NCI-H1417 treated with DMSO at 0.1 percent for 48 hours (cell line): ENCODE results near the gene ADAM12.
"Not testable (repeated sequence)": the region's sequence is repeated elsewhere in the genome, so short reads cannot be mapped to it uniquely, and the experiment has no call there.

Experiments used
- DNase-seq: peaks from one replicate; lab custom pipeline; 2025; lab: John Stamatoyannopoulos, UW

ADAM12 gene

DNA sequence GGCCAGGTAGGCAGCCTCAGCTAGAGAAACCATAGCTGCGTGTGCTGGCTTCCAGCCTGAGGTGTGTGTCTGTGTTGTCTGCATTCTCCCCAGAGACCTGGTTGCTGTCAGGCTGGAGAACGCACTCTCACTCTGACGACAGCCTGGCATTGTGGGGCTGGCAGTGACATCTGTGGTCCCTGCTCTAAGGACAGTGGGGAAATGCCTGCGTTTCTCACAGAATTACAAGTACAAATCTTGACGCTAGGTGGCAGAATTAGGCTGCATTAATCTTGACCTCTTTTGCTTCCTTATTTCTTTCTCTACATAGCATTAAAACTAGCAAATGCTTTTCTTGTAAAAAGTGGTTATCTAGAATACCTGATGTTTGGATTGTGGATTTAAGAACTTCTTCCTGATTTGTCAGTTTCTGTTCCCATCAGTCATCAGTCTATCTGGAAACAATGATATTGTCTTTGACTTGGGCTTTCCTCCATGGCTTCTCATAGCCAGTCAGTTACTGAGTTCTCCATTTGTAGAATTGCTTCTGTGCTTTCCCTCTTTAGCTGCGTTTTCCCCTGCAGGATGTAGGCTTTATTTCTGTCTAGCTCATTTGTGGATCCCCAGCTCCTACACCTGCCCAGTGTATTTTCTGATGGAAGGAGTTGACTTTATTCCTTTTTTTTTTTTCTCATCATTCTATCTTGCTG, 405.9 kb downstream of the ADAM12 start:
- DNase-seq: no peak

DNA sequence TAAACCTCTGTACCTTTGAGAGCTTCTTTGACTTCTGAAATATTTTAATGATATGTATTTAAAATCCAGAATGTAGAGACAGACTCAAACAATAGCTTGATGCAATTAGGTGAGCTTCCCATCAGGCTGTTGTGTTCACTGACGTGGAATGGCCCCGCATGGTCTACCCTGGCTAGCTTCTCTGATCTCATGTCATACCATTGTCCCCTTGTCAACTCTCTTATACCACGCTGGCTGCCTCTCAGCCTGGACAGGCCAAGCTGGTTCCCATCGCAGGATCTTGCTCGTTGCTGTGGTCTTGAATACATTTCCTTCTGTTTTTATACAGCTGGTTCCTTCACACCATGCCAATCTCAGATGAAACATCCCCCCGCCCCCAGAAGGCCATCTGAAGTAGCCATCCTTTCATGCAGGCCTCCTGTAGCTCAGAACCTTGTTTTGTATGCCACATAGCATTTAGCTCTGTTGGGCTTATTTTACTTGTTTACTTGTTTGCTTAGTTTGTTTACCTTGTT, 407.7 kb downstream of the ADAM12 start:
- no peak for DNase-seq

DNA sequence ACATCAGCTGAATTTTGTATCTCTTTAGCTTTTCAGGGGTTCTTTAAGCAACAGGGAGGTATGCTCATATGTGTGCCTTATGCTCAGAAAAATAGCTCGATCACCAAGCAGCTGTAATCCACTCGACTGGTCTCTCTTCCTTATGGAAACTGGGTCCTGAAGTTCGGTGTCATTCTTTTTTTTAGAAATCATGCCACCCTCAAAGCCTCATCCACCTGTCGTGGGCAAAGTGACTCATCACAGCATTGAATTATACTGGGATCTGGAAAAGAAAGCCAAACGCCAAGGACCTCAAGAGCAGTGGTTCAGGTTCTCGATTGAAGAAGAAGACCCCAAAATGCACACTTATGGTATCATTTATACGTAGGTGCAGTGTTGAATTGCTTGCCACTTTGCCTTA, 408.3 kb downstream of the ADAM12 start:
- DNase-seq: no peak

DNA sequence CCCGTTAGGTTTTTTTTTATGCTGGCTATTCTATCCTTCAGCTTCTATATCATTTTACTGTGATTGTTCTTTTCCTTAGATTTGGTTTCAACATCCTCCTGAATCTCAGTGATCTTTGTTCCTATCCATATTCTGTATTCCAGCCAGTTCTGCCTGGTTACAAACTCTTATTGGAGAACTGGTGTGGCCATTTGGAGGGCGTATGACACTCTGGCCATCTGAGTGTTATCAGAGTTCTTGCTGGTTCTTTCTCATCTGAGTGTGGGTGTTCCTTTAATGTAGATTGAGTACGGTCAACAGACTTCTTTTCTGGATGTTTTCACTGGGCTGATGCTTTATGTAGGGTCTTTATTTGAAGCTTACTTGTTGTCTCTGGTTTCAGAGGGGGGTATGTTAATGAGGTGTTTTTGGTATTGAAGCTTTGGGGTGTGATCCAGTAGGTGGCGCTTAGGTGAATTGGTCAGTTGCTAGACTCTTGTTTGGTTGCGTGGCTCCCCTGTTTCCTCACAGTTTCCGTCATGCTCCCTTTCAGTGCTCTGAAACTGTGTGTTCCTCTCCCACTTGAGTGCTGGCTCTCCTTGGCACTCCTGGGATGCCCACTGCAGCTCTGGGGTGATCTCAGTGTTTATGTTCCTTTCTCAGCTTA, 411.2 kb downstream of the ADAM12 start:
- no peak for DNase-seq

DNA sequence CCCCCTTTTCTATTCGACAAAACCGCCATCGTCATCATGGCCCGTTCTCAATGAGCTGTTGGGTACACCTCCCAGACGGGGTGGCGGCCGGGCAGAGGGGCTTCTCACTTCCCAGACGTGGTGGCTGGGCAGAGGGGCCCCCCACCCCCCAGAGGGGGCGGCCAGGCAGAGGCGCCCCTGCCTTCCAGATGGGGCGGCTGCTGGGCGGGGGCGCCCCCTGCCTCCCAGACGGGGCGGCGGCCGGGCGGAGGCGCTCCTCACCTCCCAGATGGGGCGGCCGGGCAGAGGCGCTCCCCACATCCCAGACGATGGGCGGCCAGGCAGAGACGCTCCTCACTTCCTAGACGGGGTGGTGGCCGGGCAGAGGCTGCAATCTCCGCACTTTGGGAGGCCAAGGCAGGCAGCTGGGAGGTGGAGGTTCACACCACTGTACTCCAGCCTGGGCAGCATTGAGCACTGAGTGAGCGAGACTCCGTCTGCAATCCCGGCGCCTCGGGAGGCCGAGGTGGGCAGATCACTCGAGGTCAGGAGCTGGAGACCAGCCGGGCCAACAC, 418.1 kb downstream of the ADAM12 start:
- not testable (repeated sequence) for DNase-seq

DNA sequence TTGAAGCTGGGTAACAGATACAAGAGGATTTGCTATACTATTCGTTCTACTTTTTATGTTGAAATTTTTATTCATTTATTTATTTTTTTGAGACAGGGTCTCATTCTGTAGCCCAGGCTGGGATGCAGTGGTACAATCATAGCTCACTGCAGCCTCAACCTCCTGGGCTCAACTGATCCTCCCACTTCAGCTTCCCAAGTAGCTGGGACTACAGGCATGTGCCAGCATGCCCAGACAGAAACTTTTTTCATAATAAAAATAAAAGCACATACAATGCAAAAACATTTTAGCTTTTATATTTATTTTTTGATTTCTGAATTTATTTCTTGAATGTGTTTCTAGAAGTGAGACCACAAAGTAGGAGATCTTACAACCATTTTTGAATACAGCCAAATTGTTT, 420.7 kb downstream of the ADAM12 start:
- DNase-seq: no peak

DNA sequence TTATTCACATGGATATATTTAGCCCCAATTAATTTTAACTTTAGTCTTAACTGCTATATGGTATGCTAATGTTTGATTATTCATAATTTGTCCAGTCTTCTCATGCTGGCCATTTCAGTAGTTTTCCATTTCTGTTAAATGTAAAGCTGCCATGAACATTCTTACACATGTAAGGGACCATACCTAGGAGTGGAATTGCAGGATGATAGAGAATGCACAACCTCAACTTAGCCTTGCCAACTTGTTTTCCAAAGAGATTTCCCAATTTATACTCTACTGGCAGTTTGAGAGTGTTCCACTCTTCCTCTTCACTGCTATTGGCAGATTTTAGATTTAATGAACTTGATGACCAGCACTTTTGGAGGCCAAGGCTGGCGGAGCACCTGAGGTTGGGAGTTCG, 423.7 kb downstream of the ADAM12 start:
- DNase-seq: no peak
